HCT116 (cell line): ENCODE results near the gene STARD5.

ENCODE experiments used
- ATF3 ChIP-seq: IDR thresholded peaks from 2 replicates; pipeline ENCODE4 v1.6.1; 2012
- CEBPB ChIP-seq: IDR thresholded peaks from 2 replicates; pipeline ENCODE4 v1.6.1; 2012; ENCODE audit warnings: low read depth
- CTCF ChIP-seq, 3 experiments: fragments of 200-600 bp in 1 of 3; sonication (generic) in 1 of 3; IDR thresholded peaks in 2 of 3; conservative IDR thresholded peaks in 1 of 3; 2 replicates each; pipeline ENCODE4 v1.5.1; 2012 to 2017; ENCODE audit warnings: low read depth in 2 of 3, low read length in 2 of 3, antibody characterized with exemption in 1 of 3, borderline replicate concordance in 1 of 3, control low read depth in 1 of 3, mild to moderate bottlenecking in 1 of 3, mixed read lengths in 1 of 3, mixed run types in 1 of 3, moderate library complexity in 1 of 3; ENCODE audit not compliant: insufficient read depth in 1 of 3
- EGR1 ChIP-seq: IDR thresholded peaks from 2 replicates; pipeline ENCODE4 v1.6.1; 2012; ENCODE audit warnings: low read depth
- EZH2phosphoT487 ChIP-seq: fragments of 200-600 bp; IDR thresholded peaks from 2 replicates; pipeline ENCODE4 v1.6.1; 2018; ENCODE audit warnings: antibody characterized with exemption, borderline replicate concordance
- JUND ChIP-seq: IDR thresholded peaks from 2 replicates; pipeline ENCODE4 v1.6.1; 2012
- MAX ChIP-seq: IDR thresholded peaks from 2 replicates; pipeline ENCODE4 v1.6.1; 2012
- POLR2A ChIP-seq: IDR thresholded peaks from 2 replicates; pipeline ENCODE4 v1.7.0; 2011; ENCODE audit warnings: borderline replicate concordance; ENCODE audit not compliant: insufficient read depth, insufficient read length; ENCODE audit errors: extremely low read depth
- POLR2AphosphoS5 ChIP-seq: IDR thresholded peaks from 2 replicates; pipeline ENCODE4 v1.6.1; 2011; ENCODE audit warnings: mild to moderate bottlenecking, low read depth, low read length, moderate library complexity
- RAD21 ChIP-seq: IDR thresholded peaks from 2 replicates; pipeline ENCODE4 v1.6.1; 2012; ENCODE audit warnings: low read depth, mild to moderate bottlenecking
- SIN3A ChIP-seq: IDR thresholded peaks from 2 replicates; pipeline ENCODE4 v1.6.1; 2012; ENCODE audit warnings: low read depth
- SP1 ChIP-seq: IDR thresholded peaks from 2 replicates; pipeline ENCODE4 v1.6.1; 2012; ENCODE audit warnings: low read depth
- SRF ChIP-seq: IDR thresholded peaks from 2 replicates; pipeline ENCODE4 v1.6.1; 2012; ENCODE audit warnings: low read depth
- TCF7L2 ChIP-seq: IDR thresholded peaks from 2 replicates; pipeline ENCODE4 v1.7.0; 2011; ENCODE audit warnings: borderline replicate concordance, inconsistent platforms; ENCODE audit not compliant: insufficient read depth, insufficient read length; ENCODE audit errors: extremely low read depth

- TF ChIP-seq POLR2A = no peak
- no peak for TF ChIP-seq JUND
- no peak for TF ChIP-seq MAX
- no peak for TF ChIP-seq RAD21
- no peak for TF ChIP-seq CEBPB
- TF ChIP-seq SRF = no peak
- TF ChIP-seq CTCF (IDR thresholded peaks at IDR 0.05 in 2 of 3, conservative IDR thresholded peaks at IDR 0.05 in 1 of 3; ENCODE audit: borderline replicate concordance in 1 of 3, insufficient read depth in 1 of 3, low read depth in 2 of 3, low read length in 2 of 3) = no peak
- TF ChIP-seq ATF3 = no peak
- no peak for TF ChIP-seq EGR1
- TF ChIP-seq POLR2AphosphoS5 = no peak
- no peak for TF ChIP-seq EZH2phosphoT487
- no peak for TF ChIP-seq SP1
- no peak for TF ChIP-seq SIN3A
- TF ChIP-seq TCF7L2 = no peak
These were observed 22.0 kb downstream of the STARD5 start for GRCh38 chr15:81301815-81302399.
